Stimulated activated CD4-positive, alpha-beta T cell treated with anti-CD3 and anti-CD28 coated beads, Interleukin-1b, Interleukin-23, amount 100 ng/mL, for 24 hours (primary cell): ENCODE results near the gene TAF11L6.
"Not testable (repeated sequence)": the region's sequence is repeated elsewhere in the genome, so short reads cannot be mapped to it uniquely, and the experiment has no call there.

Source experiments
- DNase-seq, 4 experiments: peaks; one replicate each; pipeline ENCODE4 v3.0.0-alpha.2; 2020; ENCODE audit warnings: low read depth in 4 of 4, low spot score in 1 of 4

TAF11L6 gene

DNA sequence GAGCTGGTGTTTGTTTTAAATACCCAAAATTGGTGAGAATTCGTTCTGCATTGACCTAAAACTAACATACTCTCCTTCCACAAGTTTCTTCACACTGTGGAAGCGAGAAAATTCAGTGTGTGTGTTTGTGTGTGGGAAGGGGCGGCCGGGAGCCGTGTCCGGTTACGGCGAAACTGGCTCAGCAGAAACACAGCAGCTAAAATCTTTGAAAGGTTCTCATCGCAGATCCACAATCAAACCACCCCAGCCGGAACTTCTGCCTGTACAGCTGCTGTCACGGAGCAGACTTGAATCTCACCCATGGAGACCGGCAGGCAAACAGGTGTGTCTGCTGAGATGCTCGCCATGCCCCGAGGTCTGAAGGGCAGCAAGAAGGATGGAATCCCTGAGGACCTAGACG lies at the start of gene TAF11L6:
Gene TAF11L6 (plus strand): TSS at position 301 of the 400 bp plus-strand sequence.
- not testable (repeated sequence) for DNase-seq

DNA sequence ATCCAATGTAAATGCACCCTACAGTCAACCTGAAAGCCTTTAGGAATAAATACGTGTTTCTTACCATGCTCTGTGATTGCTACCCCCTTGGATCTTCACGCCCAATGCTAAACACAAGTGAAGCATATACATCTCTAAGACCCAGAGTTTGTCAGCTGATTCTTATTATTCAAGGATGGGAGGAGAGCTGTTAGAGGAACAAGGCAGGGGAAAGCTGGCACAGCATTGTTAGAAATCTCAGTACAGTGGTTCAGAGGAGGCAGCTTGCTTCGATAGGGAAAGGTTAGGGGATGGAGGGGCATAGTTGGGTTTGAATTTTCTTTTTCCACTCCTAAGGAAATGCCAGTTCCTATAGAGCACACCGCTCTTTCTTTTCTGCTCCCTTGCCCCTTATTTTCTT lies 47.1 kb upstream of the TAF11L6 start:
- DNase-seq: no peak

DNA sequence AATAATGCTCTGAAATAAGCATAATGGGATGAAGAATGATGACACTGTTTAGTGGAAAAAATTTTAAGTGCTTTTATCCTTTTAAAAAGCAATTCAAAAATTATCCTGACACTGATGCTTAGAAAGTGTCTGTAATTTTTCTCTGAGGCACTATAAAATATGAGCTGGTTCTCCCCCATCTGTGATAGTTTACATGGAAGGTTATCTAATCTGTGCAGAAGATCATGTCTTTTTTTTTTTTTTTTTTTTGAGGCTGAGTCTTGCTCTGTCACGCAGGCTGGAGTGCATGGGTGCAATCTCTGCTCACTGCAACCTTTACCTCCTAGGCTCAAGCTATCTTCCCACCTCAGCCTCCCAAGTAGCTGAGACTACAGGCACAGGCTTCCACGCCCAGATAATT lies 45.7 kb upstream of the TAF11L6 start:
- no peak for DNase-seq

DNA sequence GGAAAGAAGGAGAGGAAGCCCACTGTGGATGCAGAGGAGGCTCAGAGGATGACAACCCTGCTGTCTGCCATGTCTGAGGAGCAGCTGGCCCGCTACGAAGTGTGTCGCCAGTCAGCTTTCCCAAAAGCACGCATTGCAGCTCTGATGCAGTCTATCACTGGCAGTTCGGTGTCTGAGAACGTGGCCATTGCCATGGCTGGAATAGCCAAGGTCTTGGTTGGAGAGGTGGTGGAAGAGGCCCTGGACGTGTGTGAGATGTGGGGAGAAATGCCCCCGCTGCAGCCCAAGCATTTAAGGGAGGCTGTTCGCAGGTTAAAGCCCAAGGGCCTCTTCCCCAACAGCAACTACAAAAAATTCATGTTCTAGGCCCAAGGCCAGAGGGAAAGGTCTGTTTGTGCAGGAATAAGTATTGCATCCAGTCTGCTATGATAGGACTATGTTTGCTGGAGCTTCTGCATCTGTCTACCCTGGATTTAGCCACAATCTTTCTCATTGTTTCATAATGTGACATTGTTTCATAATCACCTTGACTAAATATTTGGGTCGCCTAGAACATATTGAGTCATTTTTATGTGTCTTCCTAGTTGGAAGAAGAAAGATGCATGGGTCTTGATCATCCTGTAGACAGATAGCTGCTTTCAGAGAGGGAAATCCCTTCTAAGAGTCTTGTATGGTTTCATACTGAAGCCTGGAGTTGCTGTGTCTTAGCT lies 41.9 kb upstream of the TAF11L6 start:
- not testable (repeated sequence) for DNase-seq

DNA sequence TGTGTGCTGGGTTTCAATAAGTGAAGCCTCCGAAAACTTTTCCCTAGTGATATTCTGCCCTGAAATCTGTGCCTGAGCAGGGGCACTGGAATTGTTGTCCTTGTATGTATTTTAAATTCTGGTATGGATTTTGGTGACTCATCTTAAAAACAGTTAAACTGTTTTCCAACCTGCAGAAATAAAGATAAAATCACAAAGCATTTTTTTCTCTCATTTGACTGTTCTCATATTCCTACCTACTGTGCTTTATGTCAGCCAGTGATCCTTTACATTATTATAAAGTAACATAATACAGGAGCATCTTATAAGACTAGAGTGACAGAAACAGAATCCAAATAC lies 41.3 kb upstream of the TAF11L6 start:
- DNase-seq: no peak

DNA sequence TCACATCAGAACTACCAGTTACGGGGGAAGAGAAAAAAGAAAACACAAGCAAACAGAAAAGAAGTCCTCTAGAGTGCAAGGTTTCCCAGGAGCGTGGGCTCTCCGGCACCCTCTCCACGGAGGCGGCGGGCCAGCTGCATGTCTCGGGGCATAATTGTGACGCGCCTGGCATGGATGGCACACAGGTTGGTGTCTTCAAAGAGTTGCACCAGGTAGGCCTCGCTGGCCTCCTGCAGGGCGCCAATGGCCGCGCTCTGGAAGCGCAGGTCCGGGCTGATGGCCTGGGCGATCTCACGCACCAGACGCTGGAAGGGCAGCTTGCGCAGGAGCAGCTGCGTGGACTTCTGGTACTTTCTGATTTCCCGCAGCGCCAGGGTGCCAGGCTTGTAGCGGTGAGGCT lies 37.2 kb upstream of the TAF11L6 start:
- DNase-seq: not testable (repeated sequence)

DNA sequence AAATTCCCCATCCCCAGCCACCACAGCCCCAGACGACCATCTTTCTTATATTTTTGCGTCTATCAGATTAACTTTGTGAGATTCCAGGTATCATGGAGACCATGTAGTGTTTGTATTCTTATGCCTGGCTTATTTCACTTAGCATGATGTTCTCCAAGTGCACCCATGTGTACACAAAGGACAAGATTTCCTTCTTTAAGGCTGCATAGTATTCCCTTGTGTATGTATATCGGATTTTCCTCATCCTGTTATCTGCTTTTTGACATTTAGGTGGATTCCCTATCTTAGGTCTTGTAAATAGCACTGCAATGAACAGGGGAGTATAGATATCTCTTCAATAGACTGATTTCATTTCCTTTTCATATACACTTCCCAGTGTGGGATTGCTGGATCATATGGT lies 35.7 kb upstream of the TAF11L6 start:
- DNase-seq: no peak

DNA sequence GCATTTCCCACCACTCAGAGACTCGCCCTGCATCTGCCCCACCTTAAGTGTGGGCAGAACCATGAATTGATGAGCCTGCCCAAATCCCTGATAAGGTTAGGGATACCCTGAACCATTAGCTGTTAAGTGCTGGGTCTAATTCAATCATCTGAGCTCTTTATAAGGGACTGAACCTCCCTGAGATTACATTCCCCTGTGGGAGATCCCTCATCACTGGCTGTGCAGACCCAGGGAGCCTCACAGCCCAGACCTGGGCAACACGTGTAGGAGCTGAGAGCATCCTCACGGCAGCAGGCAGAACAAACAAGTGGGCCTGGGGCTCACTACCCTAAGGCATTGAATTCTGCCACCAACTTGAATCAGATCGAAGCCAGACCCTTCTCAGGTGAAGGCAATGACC lies 31.0 kb upstream of the TAF11L6 start:
- no peak for DNase-seq

DNA sequence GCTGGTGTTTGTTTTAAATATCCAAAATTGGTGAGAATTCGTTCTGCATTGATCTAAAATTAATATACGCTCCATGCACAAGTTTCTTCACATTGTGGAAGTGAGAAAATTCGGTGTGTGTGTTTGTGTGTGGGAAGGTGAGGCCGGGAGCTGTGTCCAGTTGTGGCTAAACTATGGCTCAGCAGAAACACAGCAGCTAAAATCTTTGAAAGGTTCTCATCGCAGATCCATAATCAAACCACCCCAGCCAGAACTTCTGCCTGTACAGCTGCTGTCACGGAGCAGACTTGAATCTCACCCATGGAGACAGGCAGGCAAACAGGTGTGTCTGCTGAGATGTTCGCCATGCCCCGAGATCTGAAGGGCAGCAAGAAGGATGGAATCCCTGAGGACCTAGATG lies 30.5 kb upstream of the TAF11L6 start, which contains the start of gene TAF11L2:
Gene TAF11L2 (plus strand): TSS at position 301 of the 400 bp plus-strand sequence.
- not testable (repeated sequence) for DNase-seq

DNA sequence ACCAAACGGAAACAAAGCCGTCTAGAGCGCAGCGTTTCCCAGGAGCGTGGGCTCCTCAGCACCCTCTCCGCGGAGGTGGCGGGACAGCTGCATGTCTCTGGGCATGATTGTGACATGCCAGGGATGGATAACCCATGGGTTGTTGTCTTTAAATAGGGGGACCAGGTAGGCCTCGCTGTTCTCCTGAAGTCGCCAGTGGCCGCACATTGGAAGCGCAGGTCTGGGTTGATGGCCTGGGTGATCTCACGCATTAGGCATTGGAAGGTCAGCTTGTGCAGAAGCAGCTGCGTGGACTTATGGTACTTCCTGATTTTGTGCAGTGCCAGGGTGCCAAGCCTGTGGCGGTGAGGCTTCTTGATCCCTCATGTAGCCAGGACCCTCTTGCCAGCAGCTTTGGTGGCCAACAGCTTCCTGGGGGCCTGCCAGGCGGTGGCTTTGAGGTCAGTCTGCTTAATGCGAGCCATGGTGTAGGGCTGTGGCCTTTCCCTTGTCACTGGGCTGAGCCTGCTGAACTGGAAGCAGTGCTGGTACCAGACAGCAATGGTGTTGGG lies 16.6 kb upstream of the TAF11L6 start:
- DNase-seq: no peak

DNA sequence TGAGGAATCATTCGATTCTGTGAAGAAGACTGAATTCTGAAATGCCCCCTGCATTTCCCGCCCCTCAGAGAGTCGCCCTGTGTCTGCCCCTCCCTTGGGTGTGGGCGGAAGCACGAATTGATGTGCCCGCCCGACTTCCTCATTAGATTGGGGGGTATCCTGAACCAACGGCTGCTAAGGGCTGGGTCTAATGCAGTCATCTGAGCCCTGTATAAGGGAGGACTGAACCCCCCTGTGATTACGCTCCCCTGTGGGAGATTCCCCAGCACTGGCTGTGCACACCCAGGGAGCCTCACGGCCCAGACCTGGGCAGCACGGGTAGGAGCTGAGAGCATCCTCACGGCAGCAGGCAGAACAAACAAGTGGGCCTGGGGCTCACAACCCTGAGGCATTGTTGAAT lies 10.9 kb upstream of the TAF11L6 start:
- DNase-seq: not testable (repeated sequence)

DNA sequence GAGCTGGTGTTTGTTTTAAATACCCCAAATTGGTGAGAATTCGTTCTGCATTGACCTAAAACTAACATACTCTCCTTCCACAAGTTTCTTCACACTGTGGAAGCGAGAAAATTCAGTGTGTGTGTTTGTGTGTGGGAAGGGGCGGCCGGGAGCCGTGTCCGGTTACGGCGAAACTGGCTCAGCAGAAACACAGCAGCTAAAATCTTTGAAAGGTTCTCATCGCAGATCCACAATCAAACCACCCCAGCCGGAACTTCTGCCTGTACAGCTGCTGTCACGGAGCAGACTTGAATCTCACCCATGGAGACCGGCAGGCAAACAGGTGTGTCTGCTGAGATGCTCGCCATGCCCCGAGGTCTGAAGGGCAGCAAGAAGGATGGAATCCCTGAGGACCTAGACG lies 10.4 kb upstream of the TAF11L6 start, which contains the start of gene TAF11L3:
Gene TAF11L3 (plus strand): TSS at position 301 of the 400 bp plus-strand sequence.
- DNase-seq: not testable (repeated sequence)

DNA sequence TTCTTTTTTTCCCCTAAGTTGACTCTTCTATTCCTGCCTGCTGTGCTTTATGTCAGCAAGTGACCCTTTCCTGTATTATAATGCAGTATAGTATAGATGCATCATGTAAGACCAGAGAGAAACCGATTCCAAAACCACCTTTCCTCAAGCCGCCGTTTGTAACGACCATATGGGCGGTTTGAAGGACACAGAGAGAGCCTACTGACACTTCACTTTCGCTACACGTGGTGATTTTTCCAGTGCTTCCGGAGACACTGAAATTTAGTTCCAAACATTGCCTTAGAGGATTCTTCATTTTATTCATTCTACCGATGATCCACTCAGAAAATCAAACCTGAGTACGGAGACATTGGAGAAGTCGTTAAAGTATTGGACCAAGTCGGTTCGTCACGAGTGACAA lies 9.0 kb upstream of the TAF11L6 start:
- not testable (repeated sequence) for DNase-seq

DNA sequence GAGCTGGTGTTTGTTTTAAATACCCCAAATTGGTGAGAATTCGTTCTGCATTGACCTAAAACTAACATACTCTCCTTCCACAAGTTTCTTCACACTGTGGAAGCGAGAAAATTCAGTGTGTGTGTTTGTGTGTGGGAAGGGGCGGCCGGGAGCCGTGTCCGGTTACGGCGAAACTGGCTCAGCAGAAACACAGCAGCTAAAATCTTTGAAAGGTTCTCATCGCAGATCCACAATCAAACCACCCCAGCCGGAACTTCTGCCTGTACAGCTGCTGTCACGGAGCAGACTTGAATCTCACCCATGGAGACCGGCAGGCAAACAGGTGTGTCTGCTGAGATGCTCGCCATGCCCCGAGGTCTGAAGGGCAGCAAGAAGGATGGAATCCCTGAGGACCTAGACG lies 7.0 kb upstream of the TAF11L6 start, which contains the start of gene TAF11L4:
Gene TAF11L4 (plus strand): TSS at position 301 of the 400 bp plus-strand sequence.
- DNase-seq: not testable (repeated sequence)

DNA sequence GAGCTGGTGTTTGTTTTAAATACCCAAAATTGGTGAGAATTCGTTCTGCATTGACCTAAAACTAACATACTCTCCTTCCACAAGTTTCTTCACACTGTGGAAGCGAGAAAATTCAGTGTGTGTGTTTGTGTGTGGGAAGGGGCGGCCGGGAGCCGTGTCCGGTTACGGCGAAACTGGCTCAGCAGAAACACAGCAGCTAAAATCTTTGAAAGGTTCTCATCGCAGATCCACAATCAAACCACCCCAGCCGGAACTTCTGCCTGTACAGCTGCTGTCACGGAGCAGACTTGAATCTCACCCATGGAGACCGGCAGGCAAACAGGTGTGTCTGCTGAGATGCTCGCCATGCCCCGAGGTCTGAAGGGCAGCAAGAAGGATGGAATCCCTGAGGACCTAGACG lies 3.5 kb upstream of the TAF11L6 start, which contains the start of gene TAF11L5:
Gene TAF11L5 (plus strand): TSS at position 301 of the 400 bp plus-strand sequence.
- DNase-seq: not testable (repeated sequence)

DNA sequence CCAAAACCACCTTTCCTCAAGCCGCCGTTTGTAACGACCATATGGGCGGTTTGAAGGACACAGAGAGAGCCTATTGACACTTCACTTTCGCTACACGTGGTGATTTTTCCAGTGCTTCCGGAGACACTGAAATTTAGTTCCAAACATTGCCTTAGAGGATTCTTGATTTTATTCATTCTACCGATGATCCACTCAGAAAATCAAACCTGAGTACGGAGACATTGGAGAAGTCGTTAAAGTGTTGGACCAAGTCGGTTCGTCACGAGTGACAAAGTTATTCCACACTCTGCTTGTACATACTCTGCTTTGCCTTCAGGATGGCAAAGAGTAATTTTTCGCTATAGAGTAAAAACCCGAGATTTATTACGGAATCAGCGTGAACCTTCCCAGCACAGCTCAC lies 2.0 kb upstream of the TAF11L6 start:
- DNase-seq: not testable (repeated sequence)
